Calu3 (cell line): ENCODE data around the gene RNF113B. TPM values are rescaled to one million over a fixed set of nuclear protein-coding genes. Genes with fewer than 3 reads are reported as not detected.

Experiments
- BruUV-seq: library from RNA; stranded (reverse); fragments of 400-500 nt; replicated peaks from 2 replicates; lab custom pipeline; 2021; lab: Mats Ljungman, UMichigan
- CTCF ChIA-PET: fragments of 300-600 bp; sonication (Branson Sonifier 250); formaldehyde crosslinking; loops from one replicate; lab custom pipeline; 2022; ENCODE audit warnings: antibody characterized with exemption; lab: Charles Lee
- DNase-seq: peaks from one replicate; pipeline ENCODE4 v3.0.0; 2022
- H3K27ac Mint-ChIP-seq: one replicate; pipeline ENCODE4 v1.8.0; 2022; ENCODE audit warnings: mixed read lengths; ENCODE audit not compliant: unreplicated experiment
- H3K27me3 Mint-ChIP-seq: one replicate; pipeline ENCODE4 v1.8.0; 2022; ENCODE audit warnings: mixed read lengths; ENCODE audit not compliant: unreplicated experiment
- H3K36me3 Mint-ChIP-seq: one replicate; pipeline ENCODE4 v1.8.0; 2022; ENCODE audit warnings: mild to moderate bottlenecking, moderate library complexity, mixed read lengths; ENCODE audit not compliant: insufficient read depth, unreplicated experiment
- H3K4me1 Mint-ChIP-seq: one replicate; pipeline ENCODE4 v1.8.0; 2022; ENCODE audit warnings: mild to moderate bottlenecking, low read depth, mixed read lengths; ENCODE audit not compliant: unreplicated experiment
- H3K4me3 Mint-ChIP-seq: one replicate; pipeline ENCODE4 v1.8.0; 2022; ENCODE audit warnings: mild to moderate bottlenecking, low read depth, moderate library complexity, mixed read lengths; ENCODE audit not compliant: unreplicated experiment
- H3K9me3 Mint-ChIP-seq: one replicate; pipeline ENCODE4 v1.8.0; 2022; ENCODE audit warnings: low read depth, mixed read lengths; ENCODE audit not compliant: unreplicated experiment
- CTCF ChIP-seq: fragments of 200-600 bp; IDR thresholded peaks from one replicate; pipeline ENCODE4 v1.8.0; 2022; ENCODE audit warnings: antibody characterized with exemption; ENCODE audit not compliant: unreplicated experiment
- intact Hi-C: fragments of 100-400 bp; cut with micrococcal nuclease; formaldehyde crosslinking; loops from one replicate; pipeline ENCODE4 v1.10.0; 2022; ENCODE audit not compliant: unreplicated experiment
- microRNA-seq: library from miRNA; unstranded; fragments of <30 nt; microRNA quantifications from one replicate; pipeline ENCODE4 v1.2.0, GENCODE V29; 2022
- total RNA-seq: library from RNA; stranded (reverse); gene quantifications from 2 replicates; pipeline ENCODE4 v1.2.3, GENCODE V29; 2022

The RNF113B gene
- total RNA-seq, 1 experiment from 2014 or later = not detected

GRCh38 chr13:98129059-98129746 lies 47.9 kb downstream of the RNF113B start:
- intact Hi-C loops = no loop called here
- Mint-ChIP-seq H3K4me3 (no peak overlapping the region), H3K4me1 (no peaks in the 10 kb centered on the region), H3K27me3 (peaks cover 6% of the 10 kb centered on the region), H3K9me3 (peaks cover 2% of the 10 kb centered on the region), H3K27ac (no peak overlapping the region), H3K36me3 (no peaks in the 10 kb centered on the region)
- no peak for TF ChIP-seq CTCF
- BruUV-seq = no TSS peak
- no peak for DNase-seq
- CTCF ChIA-PET = no interaction called here

Small RNAs within 50 kb of the gene (microRNA-seq; reads per million reads assigned to microRNA genes)
- gene MIR3170 = not detected

Other genes with a start within 250 kb of the RNF113B start
- gene IPO5, start 223.6 kb downstream of the RNF113B start, total RNA-seq = 46.3 and 52.2 TPM in 2 replicates
- gene FARP1, start 34.2 kb downstream of the RNF113B start, total RNA-seq = 30.9 and 47.0 TPM in 2 replicates